Measurements from ENCODE around the gene UNC80.

The UNC80 gene

GRCh38 chr2:209771474-209772289 lies at the start of gene UNC80:
TSS of gene UNC80 (plus strand) at chr2:209771832. CDS start at chr2:209772073, 241 bp downstream.
- H3K4me3 Mint-ChIP-seq: no peak within 1 kb of the TSS
- H3K36me3 Mint-ChIP-seq (ENCODE audit: low read depth): no peaks in the 10 kb centered on the region
- H3K27ac Mint-ChIP-seq: no peak within 1 kb of the TSS

GRCh38 chr2:209726311-209726710 lies 45.3 kb upstream of the UNC80 start:
- no peak overlapping the region for H3K4me3 Mint-ChIP-seq
- H3K9me3 Mint-ChIP-seq: no peaks in the 10 kb centered on the region
- H3K27me3 Mint-ChIP-seq (ENCODE audit: low read depth): no peaks in the 10 kb centered on the region
- H3K27ac Mint-ChIP-seq: no peak overlapping the region
- H3K4me1 Mint-ChIP-seq (ENCODE audit: low read depth): no peaks in the 10 kb centered on the region
- no peaks in the 10 kb centered on the region for H3K36me3 Mint-ChIP-seq (ENCODE audit: low read depth)

More at GRCh38 chr2:209771474-209772289, at the start of gene UNC80:
- Mint-ChIP-seq H3K4me1 (ENCODE audit: low read depth) (peaks cover 4% of the 10 kb centered on the region), H3K9me3 (no peaks in the 10 kb centered on the region), H3K27me3 (ENCODE audit: low read depth) (peaks cover 20% of the 10 kb centered on the region)

GRCh38 chr2:209727077-209727476 lies 44.6 kb upstream of the UNC80 start:
- no peaks in the 10 kb centered on the region for H3K4me1 Mint-ChIP-seq (ENCODE audit: low read depth)
- no peak overlapping the region for H3K27ac Mint-ChIP-seq
- H3K27me3 Mint-ChIP-seq (ENCODE audit: low read depth): no peaks in the 10 kb centered on the region
- no peaks in the 10 kb centered on the region for H3K9me3 Mint-ChIP-seq
- H3K36me3 Mint-ChIP-seq (ENCODE audit: low read depth): no peaks in the 10 kb centered on the region
- H3K4me3 Mint-ChIP-seq: no peak overlapping the region

GRCh38 chr2:209734805-209735204 lies 36.8 kb upstream of the UNC80 start:
- H3K9me3 Mint-ChIP-seq: no peaks in the 10 kb centered on the region
- H3K4me1 Mint-ChIP-seq (ENCODE audit: low read depth): no peaks in the 10 kb centered on the region
- H3K4me3 Mint-ChIP-seq: no peak overlapping the region
- H3K27ac Mint-ChIP-seq: no peak overlapping the region
- H3K36me3 Mint-ChIP-seq (ENCODE audit: low read depth): no peaks in the 10 kb centered on the region
- no peaks in the 10 kb centered on the region for H3K27me3 Mint-ChIP-seq (ENCODE audit: low read depth)

- Mint-ChIP-seq H3K27me3 (ENCODE audit: low read depth) (no peaks in the 10 kb centered on the region), H3K36me3 (ENCODE audit: low read depth) (no peaks in the 10 kb centered on the region), H3K27ac (no peak overlapping the region), H3K4me3 (no peak overlapping the region), H3K4me1 (ENCODE audit: low read depth) (no peaks in the 10 kb centered on the region), H3K9me3 (peaks cover 4% of the 10 kb centered on the region)
These were observed 29.7 kb upstream of the UNC80 start for GRCh38 chr2:209741953-209742352.

GRCh38 chr2:209753020-209753419 lies 18.6 kb upstream of the UNC80 start:
- H3K36me3 Mint-ChIP-seq (ENCODE audit: low read depth): no peaks in the 10 kb centered on the region
- H3K27ac Mint-ChIP-seq: no peak overlapping the region

GRCh38 chr2:209757163-209757562 lies 14.5 kb upstream of the UNC80 start:
- H3K36me3 Mint-ChIP-seq (ENCODE audit: low read depth): no peaks in the 10 kb centered on the region
- H3K27me3 Mint-ChIP-seq (ENCODE audit: low read depth): no peaks in the 10 kb centered on the region
- H3K9me3 Mint-ChIP-seq: no peaks in the 10 kb centered on the region
- H3K27ac Mint-ChIP-seq: no peak overlapping the region
- no peaks in the 10 kb centered on the region for H3K4me1 Mint-ChIP-seq (ENCODE audit: low read depth)
- no peak overlapping the region for H3K4me3 Mint-ChIP-seq

More at GRCh38 chr2:209753020-209753419, 18.6 kb upstream of the UNC80 start:
- H3K4me1 Mint-ChIP-seq (ENCODE audit: low read depth): no peaks in the 10 kb centered on the region
- H3K27me3 Mint-ChIP-seq (ENCODE audit: low read depth): no peaks in the 10 kb centered on the region
- no peak overlapping the region for H3K4me3 Mint-ChIP-seq
- H3K9me3 Mint-ChIP-seq: no peaks in the 10 kb centered on the region

- Mint-ChIP-seq H3K9me3 (no peaks in the 10 kb centered on the region), H3K4me3 (no peak overlapping the region), H3K27me3 (ENCODE audit: low read depth) (no peaks in the 10 kb centered on the region), H3K36me3 (ENCODE audit: low read depth) (no peaks in the 10 kb centered on the region), H3K27ac (no peak overlapping the region), H3K4me1 (ENCODE audit: low read depth) (no peaks in the 10 kb centered on the region)
These were observed 10.1 kb upstream of the UNC80 start for GRCh38 chr2:209761566-209761965.

GRCh38 chr2:209762563-209762962 lies 9.1 kb upstream of the UNC80 start:
- H3K4me1 Mint-ChIP-seq (ENCODE audit: low read depth): no peaks in the 10 kb centered on the region
- no peaks in the 10 kb centered on the region for H3K27me3 Mint-ChIP-seq (ENCODE audit: low read depth)
- H3K36me3 Mint-ChIP-seq (ENCODE audit: low read depth): no peaks in the 10 kb centered on the region
- no peaks in the 10 kb centered on the region for H3K9me3 Mint-ChIP-seq
- no peak overlapping the region for H3K4me3 Mint-ChIP-seq
- no peak overlapping the region for H3K27ac Mint-ChIP-seq

- H3K27me3 Mint-ChIP-seq (ENCODE audit: low read depth): no peaks in the 10 kb centered on the region
- H3K4me1 Mint-ChIP-seq (ENCODE audit: low read depth): no peaks in the 10 kb centered on the region
- H3K4me3 Mint-ChIP-seq: no peak overlapping the region
- H3K9me3 Mint-ChIP-seq: no peaks in the 10 kb centered on the region
- no peak overlapping the region for H3K27ac Mint-ChIP-seq
- no peaks in the 10 kb centered on the region for H3K36me3 Mint-ChIP-seq (ENCODE audit: low read depth)
These were observed 8.5 kb upstream of the UNC80 start for GRCh38 chr2:209763106-209763505.

- H3K27me3 Mint-ChIP-seq (ENCODE audit: low read depth): peaks cover 10% of the 10 kb centered on the region
- H3K4me3 Mint-ChIP-seq: no peak overlapping the region
- H3K4me1 Mint-ChIP-seq (ENCODE audit: low read depth): peaks cover 4% of the 10 kb centered on the region
- no peaks in the 10 kb centered on the region for H3K36me3 Mint-ChIP-seq (ENCODE audit: low read depth)
- no peak overlapping the region for H3K27ac Mint-ChIP-seq
- H3K9me3 Mint-ChIP-seq: no peaks in the 10 kb centered on the region
These were observed 5.0 kb upstream of the UNC80 start for GRCh38 chr2:209766613-209767012.

GRCh38 chr2:209767316-209767715 lies 4.3 kb upstream of the UNC80 start:
- Mint-ChIP-seq H3K9me3 (no peaks in the 10 kb centered on the region), H3K4me1 (ENCODE audit: low read depth) (peaks cover 4% of the 10 kb centered on the region), H3K36me3 (ENCODE audit: low read depth) (no peaks in the 10 kb centered on the region), H3K4me3 (no peak overlapping the region), H3K27me3 (ENCODE audit: low read depth) (peaks cover 11% of the 10 kb centered on the region), H3K27ac (no peak overlapping the region)

GRCh38 chr2:209768557-209768956 lies 3.1 kb upstream of the UNC80 start:
- Mint-ChIP-seq H3K9me3 (no peaks in the 10 kb centered on the region), H3K4me1 (ENCODE audit: low read depth) (peaks cover 4% of the 10 kb centered on the region), H3K36me3 (ENCODE audit: low read depth) (no peaks in the 10 kb centered on the region), H3K27ac (no peak overlapping the region), H3K4me3 (no peak overlapping the region), H3K27me3 (ENCODE audit: low read depth) (peaks cover 20% of the 10 kb centered on the region)

GRCh38 chr2:209772290-209772685 lies 656 bp downstream of the UNC80 start:
- no peaks in the 10 kb centered on the region for H3K9me3 Mint-ChIP-seq
- H3K27ac Mint-ChIP-seq: no peak overlapping the region
- H3K4me1 Mint-ChIP-seq (ENCODE audit: low read depth): peaks cover 4% of the 10 kb centered on the region
- H3K27me3 Mint-ChIP-seq (ENCODE audit: low read depth): peaks cover 20% of the 10 kb centered on the region
- H3K36me3 Mint-ChIP-seq (ENCODE audit: low read depth): no peaks in the 10 kb centered on the region
- no peak overlapping the region for H3K4me3 Mint-ChIP-seq

GRCh38 chr2:209773377-209773776 lies 1.7 kb downstream of the UNC80 start:
- no peaks in the 10 kb centered on the region for H3K36me3 Mint-ChIP-seq (ENCODE audit: low read depth)
- H3K4me1 Mint-ChIP-seq (ENCODE audit: low read depth): peaks cover 4% of the 10 kb centered on the region
- no peak overlapping the region for H3K4me3 Mint-ChIP-seq
- H3K9me3 Mint-ChIP-seq: no peaks in the 10 kb centered on the region
- H3K27me3 Mint-ChIP-seq (ENCODE audit: low read depth): peaks cover 20% of the 10 kb centered on the region
- no peak overlapping the region for H3K27ac Mint-ChIP-seq

All from T-helper 1 cell treated with Interleukin-12 subunit alpha and Interleukin-12 subunit beta and Interleukin-4 antibody, amounts not matched to agents 30 μg/mL and 1 μg/mL, for 36 hours (primary cell).